B cell (primary cell): ENCODE results near the gene SEC31B. TPM values are rescaled to one million over a fixed set of nuclear protein-coding genes. Genes with fewer than 3 reads are reported as not detected.

Experiments
- ATAC-seq: fragments of 200-7000 bp; cut with Tn5 transposase; one replicate; pipeline ENCODE4 v1.10.0; 2021; ENCODE audit warnings: low read depth, mild to moderate bottlenecking, moderate number of reproducible peaks, moderate library complexity
- CTCF ChIA-PET: fragments of 350-600 bp; sonication (Branson Sonifier 250); formaldehyde crosslinking; loops from one replicate; lab custom pipeline; 2021; ENCODE audit warnings: antibody characterized with exemption, inconsistent platforms; lab: Charles Lee
- POLR2A ChIA-PET: fragments of 350-600 bp; sonication (Branson Sonifier 250); formaldehyde crosslinking; loops from one replicate; lab custom pipeline; 2021; ENCODE audit warnings: antibody characterized with exemption; lab: Charles Lee
- DNase-seq: peaks from one replicate; pipeline ENCODE4 v3.0.0; 2013
- H2AFZ ChIP-seq: 2 replicates; pipeline ENCODE4 v1.6.1; 2012; ENCODE audit warnings: mild to moderate bottlenecking, low read depth, low read length; ENCODE audit not compliant: insufficient read depth, poor library complexity, severe bottlenecking
- H3K27ac ChIP-seq, 2 donors: 1 replicate in 1 of 2; 2 replicates in 1 of 2; pipeline ENCODE4 v1.5.1; 2012 to 2013; ENCODE audit warnings: low read length in 2 of 2, mild to moderate bottlenecking in 2 of 2, moderate library complexity in 1 of 2
- H3K27me3 ChIP-seq, 4 experiments: fragments of 200-600 bp in 1 of 4; sonication (generic) in 1 of 4; replicated peaks in 1 of 4; 1 replicate in 2 of 4; 2 replicates in 2 of 4; pipeline versions ENCODE4 v1.6.1 to v1.7.0; 2013 to 2016; ENCODE audit warnings: low read length in 3 of 4, mild to moderate bottlenecking in 2 of 4, mixed read lengths in 1 of 4, moderate library complexity in 1 of 4; ENCODE audit not compliant: insufficient read depth in 4 of 4, control insufficient read depth in 3 of 4; ENCODE audit errors: control extremely low read depth in 1 of 4
- H3K36me3 ChIP-seq, 2 experiments: replicated peaks in 1 of 2; 1 replicate in 1 of 2; 2 replicates in 1 of 2; pipeline versions ENCODE4 v1.6.1 to v1.7.1; 2013; ENCODE audit warnings: low read length in 1 of 2; ENCODE audit not compliant: insufficient read depth in 2 of 2, control insufficient read depth in 1 of 2; ENCODE audit errors: control extremely low read depth in 1 of 2, extremely low read depth in 1 of 2
- H3K4me1 ChIP-seq, 2 donors: fragments of 200-600 bp in 1 of 2; sonication (generic) in 1 of 2; 1 replicate in 1 of 2; 2 replicates in 1 of 2; pipeline versions ENCODE4 v1.5.1 to v1.6.1; 2013 to 2017; ENCODE audit warnings: low read length in 2 of 2; ENCODE audit not compliant: control insufficient read depth in 2 of 2, insufficient read depth in 2 of 2
- H3K4me2 ChIP-seq: replicated peaks from 2 replicates; pipeline ENCODE3; 2012; ENCODE audit warnings: mild to moderate bottlenecking, low read depth, low read length; ENCODE audit not compliant: poor library complexity, severe bottlenecking
- H3K4me3 ChIP-seq, 5 experiments: fragments of 200-600 bp in 1 of 5; sonication (generic) in 1 of 5; 1 replicate in 3 of 5; 2 replicates in 2 of 5; pipeline versions ENCODE4 v1.5.1 to v1.7.0; 2011 to 2016; ENCODE audit warnings: low read length in 4 of 5, mild to moderate bottlenecking in 4 of 5, low read depth in 2 of 5, control low read depth in 1 of 5, moderate library complexity in 1 of 5; ENCODE audit not compliant: insufficient read depth in 1 of 5; ENCODE audit errors: control extremely low read depth in 1 of 5, extremely low read depth in 1 of 5
- H3K79me2 ChIP-seq: fragments of 200-600 bp; sonication (generic); one replicate; pipeline ENCODE4 v1.6.0; 2016; ENCODE audit warnings: low read length; ENCODE audit not compliant: control insufficient read depth, insufficient read depth
- H3K9ac ChIP-seq: fragments of 200-600 bp; sonication (generic); 2 replicates; pipeline ENCODE4 v1.6.1; 2017; ENCODE audit warnings: mild to moderate bottlenecking, low read length, moderate library complexity
- H3K9me3 ChIP-seq, 3 donors: one replicate each; pipeline versions ENCODE4 v1.6.1 to v1.7.1; 2013; ENCODE audit warnings: low read length in 2 of 3; ENCODE audit not compliant: control insufficient read depth in 2 of 3, insufficient read depth in 1 of 3; ENCODE audit errors: control extremely low read depth in 1 of 3
- H4K20me1 ChIP-seq: 2 replicates; pipeline ENCODE4 v1.6.0; 2012; ENCODE audit warnings: mild to moderate bottlenecking, low read length; ENCODE audit not compliant: insufficient read depth, control insufficient read depth, poor library complexity, severe bottlenecking
- H3K27ac Mint-ChIP-seq: one replicate; pipeline ENCODE4 v1.8.0; 2021; ENCODE audit warnings: mixed read lengths
- H3K27me3 Mint-ChIP-seq: one replicate; pipeline ENCODE4 v1.8.0; 2021; ENCODE audit warnings: mixed read lengths
- H3K4me1 Mint-ChIP-seq: one replicate; pipeline ENCODE4 v1.8.0; 2021; ENCODE audit warnings: mixed read lengths
- H3K4me3 Mint-ChIP-seq: one replicate; pipeline ENCODE4 v1.8.0; 2021; ENCODE audit warnings: mixed read lengths
- H3K9me3 Mint-ChIP-seq: one replicate; pipeline ENCODE4 v1.8.0; 2022; ENCODE audit warnings: mixed read lengths; ENCODE audit not compliant: insufficient read depth
- EZH2 ChIP-seq: IDR thresholded peaks from 2 replicates; pipeline ENCODE4 v1.6.1; 2012; ENCODE audit warnings: borderline replicate concordance, low read depth, mild to moderate bottlenecking, moderate library complexity, low read length; ENCODE audit not compliant: insufficient read depth, poor library complexity, severe bottlenecking
- WGBS: methylation state at CpG from one replicate; pipeline ENCODE4 v1.1.5; 2013; ENCODE audit warnings: missing lambda C conversion rate; ENCODE audit not compliant: insufficient coverage; 5-methylcytosine and 5-hydroxymethylcytosine counted together
- intact Hi-C: fragments of 100-400 bp; cut with micrococcal nuclease; formaldehyde crosslinking; loops from one replicate; pipeline ENCODE4 v1.10.0; 2022
- polyA plus RNA-seq: library from polyadenylated mRNA; depleted of rRNA; stranded (reverse); fragments of >200 nt; gene quantifications from 2 replicates; pipeline ENCODE4 v1.2.3, GENCODE V29; 2012
- total RNA-seq, 2 donors: library from RNA; stranded (reverse); fragments of 120-200 nt in 1 of 2; gene quantifications; 1 replicate in 1 of 2; 2 replicates in 1 of 2; pipeline versions ENCODE4 v1.2.3 to v1.2.4, GENCODE V29; 2013 to 2022
- TF ChIP-seq, protein P1 (sequence below): fragments of 200-600 bp; IDR thresholded peaks from one replicate; pipeline ENCODE4 v1.8.0; 2022; ENCODE audit warnings: antibody characterized with exemption, mild to moderate bottlenecking

Gene SEC31B
- total and polyA plus RNA-seq, 2 donors (not counting 1 experiment from before 2014, with no cell fraction given) = 36.3 to 45.7 TPM

DNA sequence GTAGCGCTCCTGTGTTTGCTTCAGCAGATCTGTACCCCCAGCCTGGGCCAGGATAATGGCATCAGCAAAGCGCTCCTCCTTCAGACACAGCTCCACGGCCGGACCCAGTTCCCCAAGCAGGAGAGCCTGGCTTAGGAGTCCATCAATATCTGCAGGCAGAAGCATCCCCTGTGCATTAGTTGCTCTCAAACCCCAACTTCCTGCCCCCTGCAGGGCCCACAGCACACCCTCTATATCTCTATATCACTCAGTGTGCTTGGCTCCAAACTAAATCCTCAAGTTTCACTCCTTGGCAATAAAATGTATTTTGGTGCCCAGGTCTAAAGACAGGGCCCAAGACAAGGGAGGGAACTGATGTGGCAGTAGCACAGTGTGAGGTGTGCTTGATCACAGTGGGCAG, 21.6 kb downstream of the SEC31B start:
- Histone ChIP-seq H3K4me3 (no peak overlapping the region), H3K27me3 (no peaks in the 10 kb centered on the region), H4K20me1 (no peaks in the 10 kb centered on the region), H3K36me3 (peaks cover 0 to 28% of the 10 kb centered on the region in 2 experiments), H3K9me3 (no peaks in the 10 kb centered on the region), H2AFZ (no peak overlapping the region), H3K27ac (no peak overlapping the region), H3K4me1 (no peaks in the 10 kb centered on the region), H3K9ac (no peak overlapping the region), H3K4me2 (no peak overlapping the region), H3K79me2 (no peaks in the 10 kb centered on the region)
- WGBS = 98% methylated on average over 4 of the region's 4 CpGs
- ATAC-seq (no peak), DNase-seq (no peak)
- no peak overlapping the region for H3K4me3 Mint-ChIP-seq
- no peak for TF ChIP-seq EZH2
- TF ChIP-seq, protein P1, sequence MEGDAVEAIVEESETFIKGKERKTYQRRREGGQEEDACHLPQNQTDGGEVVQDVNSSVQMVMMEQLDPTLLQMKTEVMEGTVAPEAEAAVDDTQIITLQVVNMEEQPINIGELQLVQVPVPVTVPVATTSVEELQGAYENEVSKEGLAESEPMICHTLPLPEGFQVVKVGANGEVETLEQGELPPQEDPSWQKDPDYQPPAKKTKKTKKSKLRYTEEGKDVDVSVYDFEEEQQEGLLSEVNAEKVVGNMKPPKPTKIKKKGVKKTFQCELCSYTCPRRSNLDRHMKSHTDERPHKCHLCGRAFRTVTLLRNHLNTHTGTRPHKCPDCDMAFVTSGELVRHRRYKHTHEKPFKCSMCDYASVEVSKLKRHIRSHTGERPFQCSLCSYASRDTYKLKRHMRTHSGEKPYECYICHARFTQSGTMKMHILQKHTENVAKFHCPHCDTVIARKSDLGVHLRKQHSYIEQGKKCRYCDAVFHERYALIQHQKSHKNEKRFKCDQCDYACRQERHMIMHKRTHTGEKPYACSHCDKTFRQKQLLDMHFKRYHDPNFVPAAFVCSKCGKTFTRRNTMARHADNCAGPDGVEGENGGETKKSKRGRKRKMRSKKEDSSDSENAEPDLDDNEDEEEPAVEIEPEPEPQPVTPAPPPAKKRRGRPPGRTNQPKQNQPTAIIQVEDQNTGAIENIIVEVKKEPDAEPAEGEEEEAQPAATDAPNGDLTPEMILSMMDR = no peak
- intact Hi-C loops = no loop called here
- H3K4me1 Mint-ChIP-seq = no peaks in the 10 kb centered on the region
- no peak overlapping the region for H3K27ac Mint-ChIP-seq
- POLR2A ChIA-PET = no interaction called here
- H3K9me3 Mint-ChIP-seq = no peaks in the 10 kb centered on the region
- CTCF ChIA-PET = no interaction called here
- no peaks in the 10 kb centered on the region for H3K27me3 Mint-ChIP-seq

DNA sequence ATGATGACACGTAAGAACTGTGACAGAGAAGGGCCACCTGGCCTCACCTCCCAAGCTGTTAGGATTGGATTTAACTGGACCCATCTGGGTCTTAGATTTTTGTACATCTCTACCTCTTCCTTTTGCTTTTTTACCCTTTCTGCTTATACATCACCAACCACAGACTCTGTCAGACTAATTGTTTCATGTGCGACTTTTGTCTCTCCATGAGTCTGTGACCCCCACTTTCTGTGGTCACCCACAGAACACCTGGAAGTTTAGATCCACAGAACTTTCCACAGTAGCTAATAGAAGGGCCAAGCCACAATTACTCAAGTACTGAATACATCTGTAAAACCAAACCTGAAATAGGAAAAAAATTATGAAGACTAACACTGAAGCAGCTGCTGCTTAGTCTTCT, 23.1 kb downstream of the SEC31B start:
- no peaks in the 10 kb centered on the region for H3K27me3 Mint-ChIP-seq
- no peak for ATAC-seq
- Histone ChIP-seq H3K9me3 (no peaks in the 10 kb centered on the region), H3K4me2 (no peak overlapping the region), H2AFZ (no peak overlapping the region), H3K9ac (no peak overlapping the region), H3K4me3 (no peak overlapping the region), H4K20me1 (no peaks in the 10 kb centered on the region), H3K27ac (no peak overlapping the region), H3K36me3 (peaks cover 0 to 28% of the 10 kb centered on the region in 2 experiments), H3K27me3 (no peaks in the 10 kb centered on the region), H3K4me1 (no peaks in the 10 kb centered on the region), H3K79me2 (no peaks in the 10 kb centered on the region)
- H3K9me3 Mint-ChIP-seq = no peaks in the 10 kb centered on the region
- no peaks in the 10 kb centered on the region for H3K4me1 Mint-ChIP-seq
- CTCF ChIA-PET = interaction anchor here (0.6 to 1.3 kb wide), 2 partner anchors 14 to 22 kb away, joined by 3 to 5 read pairs; no protein-coding TSS in a partner anchor
- H3K4me3 Mint-ChIP-seq = no peak overlapping the region
- WGBS = 86% methylated on average over 2 of the region's 2 CpGs
- TF ChIP-seq EZH2 = no peak
- no peak overlapping the region for H3K27ac Mint-ChIP-seq
- no peak for DNase-seq
- intact Hi-C loops = no loop called here
- POLR2A ChIA-PET = no interaction called here
